ENCODE measurements around the gene CISTR.
A peak's percentile ranks its signal among the peaks of the same experiment; 100 is the strongest.
"Not testable (repeated sequence)": the region's sequence is repeated elsewhere in the genome, so short reads cannot be mapped to it uniquely, and the experiment has no call there.

CISTR gene

GRCh38 chr12:53764615-53765014, 12.8 kb upstream of the CISTR start:
- Histone ChIP-seq H3K9ac (ENCODE audit: low read length in 2 of 2) (no peak overlapping the region), H3K27ac (ENCODE audit: low read length) (no peak overlapping the region), H3K4me3 (ENCODE audit: low read length in 2 of 2) (no peak overlapping the region), H3K9me3 (ENCODE audit: control insufficient read depth in 2 of 2, low read length in 2 of 2) (no peaks in the 10 kb centered on the region), H3K36me3 (ENCODE audit: control insufficient read depth in 2 of 2, insufficient read depth in 2 of 2, low read length in 2 of 2) (no peaks in the 10 kb centered on the region), H3K4me1 (ENCODE audit: control insufficient read depth, insufficient read depth, low read length) (no peaks in the 10 kb centered on the region), H3K27me3 (ENCODE audit: control insufficient read depth in 1 of 2, insufficient read depth in 2 of 2, low read length in 2 of 2) (peaks cover 14 to 21% of the 10 kb centered on the region in 2 donors)

- not testable (repeated sequence) for H3K4me1 ChIP-seq (ENCODE audit: control insufficient read depth, insufficient read depth, low read length); H3K9ac ChIP-seq (ENCODE audit: low read length in 2 of 2); H3K9me3 ChIP-seq (ENCODE audit: control insufficient read depth in 2 of 2, low read length in 2 of 2); H3K4me3 ChIP-seq (ENCODE audit: low read length in 2 of 2); H3K36me3 ChIP-seq (ENCODE audit: control insufficient read depth in 2 of 2, insufficient read depth in 2 of 2, low read length in 2 of 2); H3K27ac ChIP-seq (ENCODE audit: low read length)
- H3K27me3 ChIP-seq (ENCODE audit: control insufficient read depth in 1 of 2, insufficient read depth in 2 of 2, low read length in 2 of 2): peaks cover 27 to 31% of the 10 kb centered on the region in 2 donors
Measured at GRCh38 chr12:53762793-53763192, 11.0 kb upstream of the CISTR start.

GRCh38 chr12:53761306-53761705, 9.5 kb upstream of the CISTR start:
- no peaks in the 10 kb centered on the region for H3K9me3 ChIP-seq (ENCODE audit: control insufficient read depth in 2 of 2, low read length in 2 of 2)
- H3K36me3 ChIP-seq (ENCODE audit: control insufficient read depth in 2 of 2, insufficient read depth in 2 of 2, low read length in 2 of 2): no peaks in the 10 kb centered on the region

GRCh38 chr12:53759261-53759660, 7.5 kb upstream of the CISTR start:
- Histone ChIP-seq H3K9ac (ENCODE audit: low read length in 2 of 2) (no peak overlapping the region), H3K27ac (ENCODE audit: low read length) (no peak overlapping the region), H3K9me3 (ENCODE audit: control insufficient read depth in 2 of 2, low read length in 2 of 2) (no peaks in the 10 kb centered on the region), H3K27me3 (ENCODE audit: control insufficient read depth in 1 of 2, insufficient read depth in 2 of 2, low read length in 2 of 2) (peaks cover 22 to 29% of the 10 kb centered on the region in 2 donors), H3K4me1 (ENCODE audit: control insufficient read depth, insufficient read depth, low read length) (peaks cover 14% of the 10 kb centered on the region), H3K36me3 (ENCODE audit: control insufficient read depth in 2 of 2, insufficient read depth in 2 of 2, low read length in 2 of 2) (no peaks in the 10 kb centered on the region), H3K4me3 (ENCODE audit: low read length in 2 of 2) (no peak overlapping the region)

More at GRCh38 chr12:53761306-53761705, 9.5 kb upstream of the CISTR start:
- Histone ChIP-seq H3K9ac (ENCODE audit: low read length in 2 of 2) (no peak overlapping the region), H3K4me3 (ENCODE audit: low read length in 2 of 2) (no peak overlapping the region), H3K27me3 (ENCODE audit: control insufficient read depth in 1 of 2, insufficient read depth in 2 of 2, low read length in 2 of 2) (peaks cover 24 to 31% of the 10 kb centered on the region in 2 donors), H3K27ac (ENCODE audit: low read length) (no peak overlapping the region), H3K4me1 (ENCODE audit: control insufficient read depth, insufficient read depth, low read length) (peaks cover 5% of the 10 kb centered on the region)

GRCh38 chr12:53758730-53759103, 6.9 kb upstream of the CISTR start:
- peaks cover 22 to 29% of the 10 kb centered on the region in 2 donors for H3K27me3 ChIP-seq (ENCODE audit: control insufficient read depth in 1 of 2, insufficient read depth in 2 of 2, low read length in 2 of 2)
- H3K9ac ChIP-seq (ENCODE audit: low read length in 2 of 2): no peak overlapping the region

GRCh38 chr12:53758081-53758729, 6.4 kb upstream of the CISTR start:
- H3K9me3 ChIP-seq (ENCODE audit: control insufficient read depth in 2 of 2, low read length in 2 of 2): no peaks in the 10 kb centered on the region
- H3K27me3 ChIP-seq (ENCODE audit: control insufficient read depth in 1 of 2, insufficient read depth in 2 of 2, low read length in 2 of 2): peaks cover 17 to 29% of the 10 kb centered on the region in 2 donors
- no peak overlapping the region for H3K9ac ChIP-seq (ENCODE audit: low read length in 2 of 2)
- H3K27ac ChIP-seq (ENCODE audit: low read length): no peak overlapping the region
- no peak overlapping the region for H3K4me3 ChIP-seq (ENCODE audit: low read length in 2 of 2)
- H3K36me3 ChIP-seq (ENCODE audit: control insufficient read depth in 2 of 2, insufficient read depth in 2 of 2, low read length in 2 of 2): no peaks in the 10 kb centered on the region
- H3K4me1 ChIP-seq (ENCODE audit: control insufficient read depth, insufficient read depth, low read length): peaks cover 19% of the 10 kb centered on the region

More at GRCh38 chr12:53758730-53759103, 6.9 kb upstream of the CISTR start:
- no peaks in the 10 kb centered on the region for H3K36me3 ChIP-seq (ENCODE audit: control insufficient read depth in 2 of 2, insufficient read depth in 2 of 2, low read length in 2 of 2)
- no peak overlapping the region for H3K4me3 ChIP-seq (ENCODE audit: low read length in 2 of 2)
- no peaks in the 10 kb centered on the region for H3K9me3 ChIP-seq (ENCODE audit: control insufficient read depth in 2 of 2, low read length in 2 of 2)
- H3K27ac ChIP-seq (ENCODE audit: low read length): no peak overlapping the region
- H3K4me1 ChIP-seq (ENCODE audit: control insufficient read depth, insufficient read depth, low read length): peaks cover 17% of the 10 kb centered on the region

GRCh38 chr12:53757101-53757770, 5.5 kb upstream of the CISTR start:
- Histone ChIP-seq H3K27ac (ENCODE audit: low read length) (no peak overlapping the region), H3K9me3 (ENCODE audit: control insufficient read depth in 2 of 2, low read length in 2 of 2) (no peaks in the 10 kb centered on the region), H3K36me3 (ENCODE audit: control insufficient read depth in 2 of 2, insufficient read depth in 2 of 2, low read length in 2 of 2) (no peaks in the 10 kb centered on the region), H3K27me3 (ENCODE audit: control insufficient read depth in 1 of 2, insufficient read depth in 2 of 2, low read length in 2 of 2) (peaks cover 17 to 30% of the 10 kb centered on the region in 2 donors), H3K9ac (ENCODE audit: low read length in 2 of 2) (no peak overlapping the region), H3K4me3 (ENCODE audit: low read length in 2 of 2) (peak overlapping the region in 1 of 2 donors; percentile 29), H3K4me1 (ENCODE audit: control insufficient read depth, insufficient read depth, low read length) (peaks cover 21% of the 10 kb centered on the region)

- Histone ChIP-seq H3K4me1 (ENCODE audit: control insufficient read depth, insufficient read depth, low read length) (peaks cover 27% of the 10 kb centered on the region), H3K27me3 (ENCODE audit: control insufficient read depth in 1 of 2, insufficient read depth in 2 of 2, low read length in 2 of 2) (peaks cover 17 to 29% of the 10 kb centered on the region in 2 donors), H3K4me3 (ENCODE audit: low read length in 2 of 2) (peak overlapping the region in 1 of 2 donors; percentile 29), H3K27ac (ENCODE audit: low read length) (no peak overlapping the region), H3K36me3 (ENCODE audit: control insufficient read depth in 2 of 2, insufficient read depth in 2 of 2, low read length in 2 of 2) (no peaks in the 10 kb centered on the region), H3K9ac (ENCODE audit: low read length in 2 of 2) (no peak overlapping the region), H3K9me3 (ENCODE audit: control insufficient read depth in 2 of 2, low read length in 2 of 2) (no peaks in the 10 kb centered on the region)
Measured at GRCh38 chr12:53756300-53757100, 4.7 kb upstream of the CISTR start.

GRCh38 chr12:53755893-53756292, 4.1 kb upstream of the CISTR start:
- peaks cover 31% of the 10 kb centered on the region for H3K4me1 ChIP-seq (ENCODE audit: control insufficient read depth, insufficient read depth, low read length)
- H3K4me3 ChIP-seq (ENCODE audit: low read length in 2 of 2): no peak overlapping the region
- no peaks in the 10 kb centered on the region for H3K36me3 ChIP-seq (ENCODE audit: control insufficient read depth in 2 of 2, insufficient read depth in 2 of 2, low read length in 2 of 2)
- H3K27me3 ChIP-seq (ENCODE audit: control insufficient read depth in 1 of 2, insufficient read depth in 2 of 2, low read length in 2 of 2): peaks cover 13 to 28% of the 10 kb centered on the region in 2 donors
- no peak overlapping the region for H3K27ac ChIP-seq (ENCODE audit: low read length)
- no peaks in the 10 kb centered on the region for H3K9me3 ChIP-seq (ENCODE audit: control insufficient read depth in 2 of 2, low read length in 2 of 2)
- no peak overlapping the region for H3K9ac ChIP-seq (ENCODE audit: low read length in 2 of 2)

GRCh38 chr12:53755451-53755891, 3.7 kb upstream of the CISTR start:
- Histone ChIP-seq H3K9me3 (ENCODE audit: control insufficient read depth in 2 of 2, low read length in 2 of 2) (no peaks in the 10 kb centered on the region), H3K27ac (ENCODE audit: low read length) (no peak overlapping the region), H3K4me3 (ENCODE audit: low read length in 2 of 2) (no peak overlapping the region), H3K9ac (ENCODE audit: low read length in 2 of 2) (no peak overlapping the region), H3K27me3 (ENCODE audit: control insufficient read depth in 1 of 2, insufficient read depth in 2 of 2, low read length in 2 of 2) (peaks cover 13 to 30% of the 10 kb centered on the region in 2 donors), H3K4me1 (ENCODE audit: control insufficient read depth, insufficient read depth, low read length) (peaks cover 35% of the 10 kb centered on the region), H3K36me3 (ENCODE audit: control insufficient read depth in 2 of 2, insufficient read depth in 2 of 2, low read length in 2 of 2) (no peaks in the 10 kb centered on the region)

All from stomach smooth muscle (tissue), 2 donors.